ENCODE measurements around the gene C6orf62.

DNA sequence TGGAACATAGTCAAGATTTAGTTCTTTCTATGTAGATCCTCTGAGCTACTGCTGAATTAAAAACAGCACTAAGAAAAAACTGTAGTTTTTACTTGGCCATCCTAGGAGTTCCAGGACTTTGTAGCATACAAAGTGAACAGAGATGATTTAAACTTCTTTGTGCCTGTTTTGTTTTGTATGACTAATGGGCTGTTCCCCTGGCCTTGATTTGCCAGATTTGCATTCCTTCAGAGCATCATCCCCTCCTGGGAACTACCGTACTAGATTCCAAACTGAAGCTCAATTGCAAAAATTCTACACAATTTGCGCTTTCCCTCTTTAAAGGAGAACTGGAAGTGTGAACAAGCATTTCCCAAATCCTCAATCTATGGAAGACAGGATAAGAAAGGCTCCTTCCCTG is 29.0 kb downstream of the C6orf62 start:
- TF ChIP-seq, protein P1, sequence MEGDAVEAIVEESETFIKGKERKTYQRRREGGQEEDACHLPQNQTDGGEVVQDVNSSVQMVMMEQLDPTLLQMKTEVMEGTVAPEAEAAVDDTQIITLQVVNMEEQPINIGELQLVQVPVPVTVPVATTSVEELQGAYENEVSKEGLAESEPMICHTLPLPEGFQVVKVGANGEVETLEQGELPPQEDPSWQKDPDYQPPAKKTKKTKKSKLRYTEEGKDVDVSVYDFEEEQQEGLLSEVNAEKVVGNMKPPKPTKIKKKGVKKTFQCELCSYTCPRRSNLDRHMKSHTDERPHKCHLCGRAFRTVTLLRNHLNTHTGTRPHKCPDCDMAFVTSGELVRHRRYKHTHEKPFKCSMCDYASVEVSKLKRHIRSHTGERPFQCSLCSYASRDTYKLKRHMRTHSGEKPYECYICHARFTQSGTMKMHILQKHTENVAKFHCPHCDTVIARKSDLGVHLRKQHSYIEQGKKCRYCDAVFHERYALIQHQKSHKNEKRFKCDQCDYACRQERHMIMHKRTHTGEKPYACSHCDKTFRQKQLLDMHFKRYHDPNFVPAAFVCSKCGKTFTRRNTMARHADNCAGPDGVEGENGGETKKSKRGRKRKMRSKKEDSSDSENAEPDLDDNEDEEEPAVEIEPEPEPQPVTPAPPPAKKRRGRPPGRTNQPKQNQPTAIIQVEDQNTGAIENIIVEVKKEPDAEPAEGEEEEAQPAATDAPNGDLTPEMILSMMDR (IDR thresholded peaks at IDR 0.05), result no peak
- TF ChIP-seq POLR2A (IDR thresholded peaks at IDR 0.05), result no peak

Data from thyroid gland (tissue), 4 donors.